Embryonic facial prominence (tissue), 1 donor: ENCODE data around the gene HCFC1R1.

Experiments used
- DNase-seq: peaks from one replicate; pipeline ENCODE4 v3.0.0-alpha.2; 2016; ENCODE audit errors: extremely low spot score

The HCFC1R1 gene

GRCh38 chr16:2976201-2976600 is 47.5 kb downstream of the HCFC1R1 start:
- no peak for DNase-seq

DNA sequence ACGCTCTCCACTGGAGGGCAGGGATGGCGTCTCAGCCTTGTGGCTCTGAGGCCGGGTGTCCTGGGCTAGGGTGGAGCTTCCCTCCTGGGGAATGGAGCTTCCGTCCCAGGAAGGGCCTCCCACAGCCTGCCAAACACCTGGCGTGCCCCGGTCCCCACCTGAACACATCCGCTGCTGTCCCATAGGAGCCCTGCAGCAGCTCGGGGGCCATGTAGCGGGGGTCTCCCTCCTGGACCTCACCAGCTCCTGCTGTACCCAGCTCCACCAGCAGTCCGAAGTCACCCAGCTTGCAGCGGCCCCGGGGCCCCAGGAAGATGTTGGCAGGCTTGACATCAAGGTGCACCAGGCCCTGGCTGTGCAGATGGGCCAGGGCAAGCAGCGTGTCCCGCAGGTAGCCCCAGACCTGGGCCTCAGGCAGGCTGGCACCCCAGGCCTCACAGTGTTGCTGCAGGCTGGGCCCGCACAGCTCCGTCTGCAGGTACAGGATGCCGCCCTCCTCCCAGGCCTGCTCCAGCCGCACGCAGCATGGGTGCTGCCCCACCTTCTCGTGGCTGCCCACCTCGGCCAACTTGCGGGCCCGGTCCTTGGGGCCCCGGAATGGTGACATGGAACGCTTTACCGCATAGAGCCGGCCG is 48.5 kb downstream of the HCFC1R1 start:
- DNase-seq, result no peak

GRCh38 chr16:2974319-2975056 is 49.3 kb downstream of the HCFC1R1 start:
- DNase-seq, result no peak

GRCh38 chr16:2973605-2974318 is 50.0 kb downstream of the HCFC1R1 start:
- DNase-seq, result no peak

- no peak for DNase-seq
Measured at GRCh38 chr16:2973093-2973492, 50.6 kb downstream of the HCFC1R1 start.
